SJSA1 (cell line): ENCODE data around the gene PLCG1. TPM values are rescaled to one million over a fixed set of nuclear protein-coding genes. Genes with fewer than 3 reads are reported as not detected.

ENCODE experiments used
- DNase-seq, 2 experiments: peaks; one replicate each; pipeline ENCODE4 v3.0.0-alpha.2; 2015 to 2020; ENCODE audit warnings: low spot score in 2 of 2, low read depth in 1 of 2
- H3K27ac ChIP-seq: fragments of 250-450 bp; sonication (Bioruptor Pico); 2 replicates; pipeline ENCODE4 v1.5.1; 2020; ENCODE audit warnings: mild to moderate bottlenecking, moderate library complexity
- H3K27me3 ChIP-seq: fragments of 250-450 bp; sonication (Bioruptor Pico); replicated peaks from 2 replicates; pipeline ENCODE4 v1.5.1; 2020; ENCODE audit warnings: mild to moderate bottlenecking, moderate library complexity
- H3K36me3 ChIP-seq: fragments of 250-450 bp; sonication (Bioruptor Pico); 2 replicates; pipeline ENCODE4 v1.5.1; 2020; ENCODE audit warnings: mild to moderate bottlenecking
- H3K4me1 ChIP-seq: fragments of 250-450 bp; sonication (Bioruptor Pico); replicated peaks from 2 replicates; pipeline ENCODE4 v1.6.1; 2021; ENCODE audit warnings: mild to moderate bottlenecking
- H3K4me3 ChIP-seq: fragments of 250-450 bp; sonication (Bioruptor Pico); 2 replicates; pipeline ENCODE4 v1.5.1; 2020; ENCODE audit warnings: mild to moderate bottlenecking
- H3K9me3 ChIP-seq: fragments of 250-450 bp; sonication (Bioruptor Pico); replicated peaks from 2 replicates; pipeline ENCODE4 v1.5.1; 2020; ENCODE audit warnings: mild to moderate bottlenecking
- total RNA-seq: library from RNA; depleted of rRNA; stranded (reverse); fragments of >200 nt; shearing (Covaris generic); gene quantifications from 2 replicates; pipeline ENCODE4 v1.2.3, GENCODE V29; 2014

The PLCG1 gene
- total RNA-seq, 1 experiment from 2014 or later = 69.1 TPM

GRCh38 chr20:41142919-41143318 is 5.6 kb downstream of the PLCG1 start:
- Histone ChIP-seq H3K27me3 (no peaks in the 10 kb centered on the region), H3K4me1 (peaks cover 21% of the 10 kb centered on the region), H3K36me3 (peaks cover 47% of the 10 kb centered on the region), H3K4me3 (no peak overlapping the region), H3K27ac (no peak overlapping the region), H3K9me3 (no peaks in the 10 kb centered on the region)
- DNase-seq = no peak

- no peaks in the 10 kb centered on the region for H3K27me3 ChIP-seq
- H3K4me1 ChIP-seq = peaks cover 20% of the 10 kb centered on the region
- peaks cover 45% of the 10 kb centered on the region for H3K36me3 ChIP-seq
- H3K4me3 ChIP-seq = no peak overlapping the region
- DNase-seq = no peak
- no peak overlapping the region for H3K27ac ChIP-seq
- no peaks in the 10 kb centered on the region for H3K9me3 ChIP-seq
Measured at GRCh38 chr20:41143354-41143753, 6.0 kb downstream of the PLCG1 start.

GRCh38 chr20:41145317-41145716 is 8.0 kb downstream of the PLCG1 start:
- H3K4me1 ChIP-seq = peaks cover 17% of the 10 kb centered on the region
- no peaks in the 10 kb centered on the region for H3K27me3 ChIP-seq
- no peaks in the 10 kb centered on the region for H3K9me3 ChIP-seq

GRCh38 chr20:41145821-41146620 is 8.7 kb downstream of the PLCG1 start:
- no peak overlapping the region for H3K4me3 ChIP-seq
- H3K36me3 ChIP-seq = peaks cover 29% of the 10 kb centered on the region
- peaks cover 13% of the 10 kb centered on the region for H3K4me1 ChIP-seq
- H3K27ac ChIP-seq = no peak overlapping the region
- H3K9me3 ChIP-seq = no peaks in the 10 kb centered on the region
- DNase-seq = no peak
- no peaks in the 10 kb centered on the region for H3K27me3 ChIP-seq

More at GRCh38 chr20:41145317-41145716, 8.0 kb downstream of the PLCG1 start:
- Histone ChIP-seq H3K36me3 (peaks cover 33% of the 10 kb centered on the region), H3K27ac (no peak overlapping the region), H3K4me3 (no peak overlapping the region)
- DNase-seq = no peak

- no peak for DNase-seq
- no peaks in the 10 kb centered on the region for H3K27me3 ChIP-seq
- H3K9me3 ChIP-seq = no peaks in the 10 kb centered on the region
- H3K27ac ChIP-seq = no peak overlapping the region
- H3K36me3 ChIP-seq = peaks cover 25% of the 10 kb centered on the region
- peaks cover 6% of the 10 kb centered on the region for H3K4me1 ChIP-seq
- no peak overlapping the region for H3K4me3 ChIP-seq
Measured at GRCh38 chr20:41147767-41148191, 10.4 kb downstream of the PLCG1 start.

GRCh38 chr20:41148942-41149341 is 11.6 kb downstream of the PLCG1 start:
- H3K27me3 ChIP-seq = no peaks in the 10 kb centered on the region
- DNase-seq = no peak
- H3K4me1 ChIP-seq = peaks cover 6% of the 10 kb centered on the region
- no peak overlapping the region for H3K4me3 ChIP-seq
- H3K9me3 ChIP-seq = no peaks in the 10 kb centered on the region
- H3K27ac ChIP-seq = no peak overlapping the region
- peaks cover 28% of the 10 kb centered on the region for H3K36me3 ChIP-seq

GRCh38 chr20:41150664-41151063 is 13.3 kb downstream of the PLCG1 start:
- DNase-seq = no peak
- Histone ChIP-seq H3K27ac (no peak overlapping the region), H3K27me3 (no peaks in the 10 kb centered on the region), H3K4me3 (no peak overlapping the region), H3K9me3 (no peaks in the 10 kb centered on the region), H3K4me1 (peaks cover 6% of the 10 kb centered on the region), H3K36me3 (peaks cover 30% of the 10 kb centered on the region)

- Histone ChIP-seq H3K9me3 (no peaks in the 10 kb centered on the region), H3K36me3 (peaks cover 30% of the 10 kb centered on the region), H3K4me3 (no peak overlapping the region), H3K27ac (no peak overlapping the region), H3K4me1 (peaks cover 6% of the 10 kb centered on the region), H3K27me3 (no peaks in the 10 kb centered on the region)
- no peak for DNase-seq
Measured at GRCh38 chr20:41151134-41151869, 14.0 kb downstream of the PLCG1 start.

- Histone ChIP-seq H3K36me3 (peaks cover 30% of the 10 kb centered on the region), H3K27ac (no peak overlapping the region), H3K4me1 (peaks cover 6% of the 10 kb centered on the region), H3K9me3 (no peaks in the 10 kb centered on the region), H3K27me3 (no peaks in the 10 kb centered on the region), H3K4me3 (no peak overlapping the region)
- DNase-seq = no peak
Measured at GRCh38 chr20:41152108-41152757, 14.9 kb downstream of the PLCG1 start.

GRCh38 chr20:41154436-41155176 is 17.3 kb downstream of the PLCG1 start:
- no peaks in the 10 kb centered on the region for H3K27me3 ChIP-seq
- H3K27ac ChIP-seq = no peak overlapping the region
- peaks cover 33% of the 10 kb centered on the region for H3K36me3 ChIP-seq
- no peak for DNase-seq
- no peaks in the 10 kb centered on the region for H3K9me3 ChIP-seq
- no peak overlapping the region for H3K4me3 ChIP-seq
- H3K4me1 ChIP-seq = peaks cover 4% of the 10 kb centered on the region

- Histone ChIP-seq H3K4me3 (no peak overlapping the region), H3K36me3 (peaks cover 38% of the 10 kb centered on the region), H3K4me1 (no peaks in the 10 kb centered on the region), H3K9me3 (no peaks in the 10 kb centered on the region), H3K27me3 (no peaks in the 10 kb centered on the region), H3K27ac (no peak overlapping the region)
- no peak for DNase-seq
Measured at GRCh38 chr20:41155261-41155660, 17.9 kb downstream of the PLCG1 start.

GRCh38 chr20:41158082-41158625 is 20.8 kb downstream of the PLCG1 start:
- H3K9me3 ChIP-seq = no peaks in the 10 kb centered on the region
- H3K4me1 ChIP-seq = no peaks in the 10 kb centered on the region
- H3K4me3 ChIP-seq = no peak overlapping the region
- H3K27me3 ChIP-seq = no peaks in the 10 kb centered on the region
- DNase-seq = no peak
- peaks cover 50% of the 10 kb centered on the region for H3K36me3 ChIP-seq
- H3K27ac ChIP-seq = no peak overlapping the region

GRCh38 chr20:41159547-41159946 is 22.2 kb downstream of the PLCG1 start:
- no peaks in the 10 kb centered on the region for H3K27me3 ChIP-seq
- no peak overlapping the region for H3K27ac ChIP-seq
- H3K4me3 ChIP-seq = no peak overlapping the region

More at GRCh38 chr20:41159547-41159946, 22.2 kb downstream of the PLCG1 start:
- no peaks in the 10 kb centered on the region for H3K4me1 ChIP-seq
- H3K9me3 ChIP-seq = no peaks in the 10 kb centered on the region
- H3K36me3 ChIP-seq = peaks cover 60% of the 10 kb centered on the region
- DNase-seq = no peak
